PFSK-1 (cell line): Measurements from ENCODE around the gene APOA4.

Experiments
- FOXP2 ChIP-seq: optimal IDR thresholded peaks from 2 replicates; pipeline ENCODE3; 2011; ENCODE audit warnings: borderline replicate concordance, control low read depth, inconsistent platforms; ENCODE audit not compliant: insufficient read depth; ENCODE audit errors: extremely low read length, extremely low read depth
- POLR2AphosphoS5 ChIP-seq: IDR thresholded peaks from 2 replicates; pipeline ENCODE4 v1.6.1; 2012; ENCODE audit warnings: low read depth, mild to moderate bottlenecking, control low read depth, low read length, moderate library complexity
- REST ChIP-seq, 2 experiments: IDR thresholded peaks; 2 replicates each; pipeline versions ENCODE4 v1.6.1 to v1.8.0; 2011 to 2012; ENCODE audit warnings: low read depth in 2 of 2, low read length in 2 of 2, control low read depth in 1 of 2, inconsistent platforms in 1 of 2, mild to moderate bottlenecking in 1 of 2, moderate library complexity in 1 of 2; ENCODE audit not compliant: insufficient read depth in 1 of 2
- SIN3A ChIP-seq: IDR thresholded peaks from 2 replicates; pipeline ENCODE4 v1.6.1; 2012; ENCODE audit warnings: mild to moderate bottlenecking, low read length, moderate library complexity, borderline replicate concordance; ENCODE audit not compliant: insufficient read depth
- TAF1 ChIP-seq: IDR thresholded peaks from 2 replicates; pipeline ENCODE4 v1.6.1; 2012; ENCODE audit warnings: low read length, control low read depth, borderline replicate concordance; ENCODE audit not compliant: insufficient read depth

APOA4 gene

GRCh38 chr11:116796548-116796947, 26.6 kb downstream of the APOA4 start:
- no peak for TF ChIP-seq SIN3A
- no peak for TF ChIP-seq TAF1
- TF ChIP-seq FOXP2, result no peak
- no peak for TF ChIP-seq POLR2AphosphoS5
- TF ChIP-seq REST (IDR thresholded peaks at IDR 0.05; ENCODE audit: insufficient read depth in 1 of 2, low read depth in 2 of 2, low read length in 2 of 2), result no peak

DNA sequence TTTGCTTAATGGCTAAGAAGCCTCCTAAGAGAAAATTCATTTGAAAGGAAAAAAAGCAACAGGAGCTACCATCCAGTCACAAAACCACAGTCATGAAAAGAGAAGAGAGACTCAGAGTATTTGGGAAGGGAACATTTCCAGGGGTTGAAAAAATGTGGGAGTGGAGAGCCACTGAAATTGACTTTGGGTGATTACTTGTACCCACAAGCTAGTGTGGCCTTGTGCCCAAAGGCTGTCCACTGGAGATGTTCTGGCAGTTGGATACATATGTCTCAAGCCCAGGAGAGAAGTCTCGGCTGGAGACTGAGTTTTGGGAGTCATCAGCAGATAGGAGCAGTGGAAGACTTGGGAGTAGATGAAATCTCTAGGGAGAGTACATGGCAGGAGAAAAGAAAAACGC, 28.3 kb downstream of the APOA4 start:
- TF ChIP-seq POLR2AphosphoS5 (no peak), SIN3A (no peak)

GRCh38 chr11:116793772-116794097, 29.4 kb downstream of the APOA4 start:
- TF ChIP-seq TAF1 (no peak), REST (IDR thresholded peaks at IDR 0.05; ENCODE audit: insufficient read depth in 1 of 2, low read depth in 2 of 2, low read length in 2 of 2) (no peak), POLR2AphosphoS5 (no peak), SIN3A (no peak), FOXP2 (no peak)

DNA sequence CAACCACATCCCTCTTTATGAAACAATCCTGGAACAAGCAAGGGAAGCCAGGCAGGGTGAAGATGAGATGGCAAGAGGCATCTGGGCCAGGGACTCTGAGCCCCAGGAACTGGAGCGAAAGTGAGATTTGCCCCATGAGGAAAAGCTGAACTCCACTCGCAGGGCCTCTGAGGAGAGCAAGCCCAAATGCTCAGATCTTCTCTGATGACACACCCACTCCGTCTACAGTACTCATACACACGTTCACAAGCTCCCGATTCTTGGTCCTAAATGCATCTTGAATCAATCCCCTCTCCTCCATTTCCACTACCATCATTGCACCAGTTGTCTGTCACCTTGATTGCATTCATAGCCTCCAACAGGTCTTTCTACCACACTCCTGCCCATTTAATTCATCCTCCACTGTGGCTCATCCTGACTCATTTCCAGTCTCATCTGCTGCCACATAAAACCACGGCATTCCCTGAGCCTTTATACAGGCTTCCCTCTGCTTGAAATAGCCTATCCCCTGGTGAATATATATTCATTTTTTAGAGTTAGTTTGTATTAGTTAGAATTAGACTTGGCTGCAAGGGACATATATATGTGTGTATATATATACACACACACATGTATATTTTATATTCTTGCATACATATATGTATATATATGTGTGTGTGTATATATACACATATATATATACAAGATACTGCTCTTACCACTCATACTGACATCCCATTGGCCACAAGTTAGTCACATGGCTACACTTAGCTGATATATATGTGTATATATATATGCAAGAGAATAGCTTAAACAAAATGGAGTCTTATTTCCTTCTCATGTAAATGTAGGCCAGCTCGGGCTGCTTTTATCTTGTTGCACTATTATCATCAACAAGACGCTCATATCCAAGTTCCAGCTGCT, 30.0 kb downstream of the APOA4 start:
- TF ChIP-seq FOXP2, result no peak
- TF ChIP-seq TAF1, result no peak
- TF ChIP-seq POLR2AphosphoS5, result no peak
- no peak for TF ChIP-seq REST (IDR thresholded peaks at IDR 0.05; ENCODE audit: insufficient read depth in 1 of 2, low read depth in 2 of 2, low read length in 2 of 2)
- TF ChIP-seq SIN3A, result no peak

GRCh38 chr11:116792144-116792868, 30.8 kb downstream of the APOA4 start:
- TF ChIP-seq REST (IDR thresholded peaks at IDR 0.05; ENCODE audit: insufficient read depth in 1 of 2, low read depth in 2 of 2, low read length in 2 of 2), result no peak
- no peak for TF ChIP-seq POLR2AphosphoS5
- no peak for TF ChIP-seq FOXP2
- no peak for TF ChIP-seq TAF1
- no peak for TF ChIP-seq SIN3A
